ENCODE results near the gene ART4.

ART4 gene

GRCh38 chr12:14842315-14842714 lies 1.0 kb downstream of the ART4 start:
- CTCF ChIA-PET: interaction anchor here (0.6 to 6.8 kb wide), 2 partner anchors 153 to 219 kb away, joined by 3 to 86 read pairs; no protein-coding TSS in a partner anchor
- no peak overlapping the region for H3K27ac ChIP-seq (ENCODE audit: extremely low read depth, low read depth, low read length)
- TF ChIP-seq OSR2 (tag by site-specific recombination; IDR thresholded peaks at IDR 0.05) (no peak), ZNF791 (tag by site-specific recombination; IDR thresholded peaks at IDR 0.05) (no peak), AEBP2 (tag by site-specific recombination; IDR thresholded peaks at IDR 0.05; ENCODE audit: borderline replicate concordance) (no peak), ZNF175 (tag by site-specific recombination; IDR thresholded peaks at IDR 0.05) (no peak), ZNF747 (tag by site-specific recombination; IDR thresholded peaks at IDR 0.05) (no peak), ZBTB20 (tag by site-specific recombination; IDR thresholded peaks at IDR 0.05) (no peak)

GRCh38 chr12:14841761-14842160 lies 1.6 kb downstream of the ART4 start:
- H3K36me3 ChIP-seq (ENCODE audit: control insufficient read depth in 2 of 2, insufficient read depth in 1 of 2, low read length in 2 of 2): no peaks in the 10 kb centered on the region
- no peaks in the 10 kb centered on the region for H3K9me3 ChIP-seq (ENCODE audit: control insufficient read depth, insufficient read depth, low read depth, low read length)
- no peak overlapping the region for H3K27ac ChIP-seq (ENCODE audit: extremely low read depth, low read depth, low read length)
- H3K4me1 ChIP-seq (ENCODE audit: control insufficient read depth, insufficient read depth, low read length): no peaks in the 10 kb centered on the region; the same call in 1 of the 2 replicates
- no peak overlapping the region for H3K4me3 ChIP-seq (ENCODE audit: low read depth, low read length)
- POLR2A ChIA-PET: no interaction called here
- TF ChIP-seq ZNF76 (tag by site-specific recombination; IDR thresholded peaks at IDR 0.05; ENCODE audit: borderline replicate concordance, low read depth) (no peak), ZBTB26 (tag by site-specific recombination; optimal IDR thresholded peaks at IDR 0.05) (no peak), ZNF426 (tag by site-specific recombination; IDR thresholded peaks at IDR 0.05) (no peak), ZNF311 (tag by site-specific recombination; IDR thresholded peaks at IDR 0.05; ENCODE audit: borderline replicate concordance) (no peak)
- CTCF ChIA-PET: interaction anchor here (0.6 kb wide), 1 partner anchor 220 kb away, joined by 3 read pairs; no protein-coding TSS in a partner anchor

More at GRCh38 chr12:14842315-14842714, 1.0 kb downstream of the ART4 start:
- POLR2A ChIA-PET: no interaction called here
- Histone ChIP-seq H3K4me3 (ENCODE audit: low read depth, low read length) (no peak overlapping the region), H3K4me1 (ENCODE audit: control insufficient read depth, insufficient read depth, low read length) (no peaks in the 10 kb centered on the region), H3K36me3 (ENCODE audit: control insufficient read depth in 2 of 2, insufficient read depth in 1 of 2, low read length in 2 of 2) (no peaks in the 10 kb centered on the region), H3K9me3 (ENCODE audit: control insufficient read depth, insufficient read depth, low read depth, low read length) (no peaks in the 10 kb centered on the region)

GRCh38 chr12:14840616-14841015 lies 2.7 kb downstream of the ART4 start:
- no peaks in the 10 kb centered on the region for H3K9me3 ChIP-seq (ENCODE audit: control insufficient read depth, insufficient read depth, low read depth, low read length)
- POLR2A ChIA-PET: no interaction called here
- no peaks in the 10 kb centered on the region for H3K36me3 ChIP-seq (ENCODE audit: control insufficient read depth in 2 of 2, insufficient read depth in 1 of 2, low read length in 2 of 2)
- no peak overlapping the region for H3K27ac ChIP-seq (ENCODE audit: extremely low read depth, low read depth, low read length)
- H3K4me3 ChIP-seq (ENCODE audit: low read depth, low read length): no peak overlapping the region
- CTCF ChIA-PET: no interaction called here
- H3K4me1 ChIP-seq (ENCODE audit: control insufficient read depth, insufficient read depth, low read length): no peaks in the 10 kb centered on the region; the same call in 1 of the 2 replicates
- TF ChIP-seq ZNF354C (tag by site-specific recombination; IDR thresholded peaks at IDR 0.05; ENCODE audit: borderline replicate concordance, low read depth): no peak
- TF ChIP-seq ZSCAN16 (tag by site-specific recombination; IDR thresholded peaks at IDR 0.05): no peak
- TF ChIP-seq ZNF10 (tag by site-specific recombination; IDR thresholded peaks at IDR 0.05): no peak
- TF ChIP-seq ZNF571 (tag by site-specific recombination; IDR thresholded peaks at IDR 0.05): no peak
- TF ChIP-seq ZNF558 (tag by site-specific recombination; IDR thresholded peaks at IDR 0.05): no peak
- no peak for TF ChIP-seq ZSCAN5A (tag by site-specific recombination; IDR thresholded peaks at IDR 0.05)
- TF ChIP-seq ZNF2 (tag by site-specific recombination; IDR thresholded peaks at IDR 0.05): no peak
- TF ChIP-seq ZNF350 (tag by site-specific recombination; IDR thresholded peaks at IDR 0.05): no peak
- no peak for TF ChIP-seq SETDB1 (IDR thresholded peaks at IDR 0.05; ENCODE audit: insufficient read length, low read length)
